Tibial nerve (tissue), 4 donors: ENCODE data around the gene SCAI. TPM values are rescaled to one million over a fixed set of nuclear protein-coding genes. Genes with fewer than 3 reads are reported as not detected.
"Not testable (repeated sequence)": the region's sequence is repeated elsewhere in the genome, so short reads cannot be mapped to it uniquely, and the experiment has no call there.

Source experiments
- DNase-seq, 2 donors: peaks; one replicate each; pipeline ENCODE4 v3.0.0-alpha.2; 2019; ENCODE audit warnings: low spot score in 2 of 2
- H3K27ac ChIP-seq, 4 donors: fragments of 200-600 bp; sonication (generic) in 3 of 4; one replicate each; pipeline ENCODE4 v1.5.1; 2017 to 2019; ENCODE audit warnings: mild to moderate bottlenecking in 1 of 4
- H3K27me3 ChIP-seq, 2 donors: fragments of 200-600 bp; sonication (generic) in 1 of 2; one replicate each; pipeline versions ENCODE4 v1.5.1 to v1.6.0; 2017 to 2019
- H3K36me3 ChIP-seq, 3 donors: fragments of 200-600 bp; sonication (generic); one replicate each; pipeline ENCODE4 v1.5.1; 2018 to 2019
- H3K4me1 ChIP-seq, 4 donors: fragments of 200-600 bp; sonication (generic) in 3 of 4; one replicate each; pipeline ENCODE4 v1.5.1; 2017 to 2019
- H3K4me3 ChIP-seq, 4 donors: fragments of 200-600 bp; sonication (generic) in 3 of 4; one replicate each; pipeline ENCODE4 v1.5.1; 2017 to 2019; ENCODE audit warnings: mild to moderate bottlenecking in 1 of 4, moderate library complexity in 1 of 4
- H3K9me3 ChIP-seq, 4 donors: fragments of 200-600 bp; sonication (generic) in 3 of 4; one replicate each; pipeline ENCODE4 v1.5.1; 2017 to 2019
- EP300 ChIP-seq, 2 donors: sonication (generic); formaldehyde crosslinking; IDR thresholded peaks; one replicate each; pipeline ENCODE4 v1.6.1; 2017; ENCODE audit warnings: antibody characterized with exemption in 2 of 2, mild to moderate bottlenecking in 1 of 2
- POLR2A ChIP-seq, 2 donors: fragments of 450-650 bp; IDR thresholded peaks; one replicate each; pipeline ENCODE4 v1.6.1; 2017; ENCODE audit warnings: antibody characterized with exemption in 2 of 2, mild to moderate bottlenecking in 2 of 2, moderate library complexity in 2 of 2
- WGBS, 2 donors: methylation state at CpG; one replicate each; pipeline ENCODE4 v1.1.5; 2018; 5-methylcytosine and 5-hydroxymethylcytosine counted together
- total RNA-seq, 4 donors: library from RNA; depleted of rRNA; stranded (reverse); fragments of >200 nt; gene quantifications; one replicate each; pipeline ENCODE4 v1.1.0, GENCODE V29; 2016
- TF ChIP-seq, protein P1 (sequence below), 5 experiments: fragments of 200-600 bp in 3 of 5; fragments of 450-650 bp in 2 of 5; sonication (generic) in 3 of 5; IDR thresholded peaks; one replicate each; pipeline ENCODE4 v1.5.1; 2016 to 2019; ENCODE audit warnings: antibody characterized with exemption in 5 of 5, mild to moderate bottlenecking in 3 of 5, moderate library complexity in 2 of 5

SCAI gene
- total RNA-seq, 4 donors from 2014 or later, result 8.8 to 19.2 (median 9.4) TPM

DNA sequence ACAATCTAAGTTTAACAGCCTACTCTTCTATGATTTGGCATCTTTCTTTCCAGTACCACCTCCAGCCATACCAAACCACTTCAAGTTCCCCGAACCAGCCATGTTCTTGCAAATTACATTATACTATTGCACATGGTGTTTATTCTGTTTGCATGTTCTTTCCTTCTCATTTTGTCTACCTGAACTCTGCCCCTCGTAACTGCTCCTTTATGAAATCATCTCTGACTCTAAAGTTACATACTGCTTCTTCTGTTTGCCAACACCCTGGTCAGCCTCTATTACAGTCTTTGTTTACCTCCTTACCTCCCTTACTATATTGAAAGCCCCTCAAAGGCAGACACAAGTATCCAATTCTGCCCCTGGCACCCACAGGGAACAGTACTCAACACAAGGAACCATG, 40.2 kb upstream of the SCAI start:
- H3K27ac ChIP-seq, result peak overlapping the region in 2 of 4 donors; percentile 8 to 26
- no peaks in the 10 kb centered on the region for H3K27me3 ChIP-seq
- no peak overlapping the region for H3K4me3 ChIP-seq
- no peaks in the 10 kb centered on the region for H3K9me3 ChIP-seq
- DNase-seq, result no peak
- H3K4me1 ChIP-seq, result peaks cover 0 to 66% (median 15%) of the 10 kb centered on the region in 4 donors
- WGBS, 2 donors, result 80% methylated on average over 2 of the region's 2 CpGs
- TF ChIP-seq EP300 (IDR thresholded peaks at IDR 0.05) (no peak), POLR2A (IDR thresholded peaks at IDR 0.05) (no peak)
- TF ChIP-seq, protein P1, sequence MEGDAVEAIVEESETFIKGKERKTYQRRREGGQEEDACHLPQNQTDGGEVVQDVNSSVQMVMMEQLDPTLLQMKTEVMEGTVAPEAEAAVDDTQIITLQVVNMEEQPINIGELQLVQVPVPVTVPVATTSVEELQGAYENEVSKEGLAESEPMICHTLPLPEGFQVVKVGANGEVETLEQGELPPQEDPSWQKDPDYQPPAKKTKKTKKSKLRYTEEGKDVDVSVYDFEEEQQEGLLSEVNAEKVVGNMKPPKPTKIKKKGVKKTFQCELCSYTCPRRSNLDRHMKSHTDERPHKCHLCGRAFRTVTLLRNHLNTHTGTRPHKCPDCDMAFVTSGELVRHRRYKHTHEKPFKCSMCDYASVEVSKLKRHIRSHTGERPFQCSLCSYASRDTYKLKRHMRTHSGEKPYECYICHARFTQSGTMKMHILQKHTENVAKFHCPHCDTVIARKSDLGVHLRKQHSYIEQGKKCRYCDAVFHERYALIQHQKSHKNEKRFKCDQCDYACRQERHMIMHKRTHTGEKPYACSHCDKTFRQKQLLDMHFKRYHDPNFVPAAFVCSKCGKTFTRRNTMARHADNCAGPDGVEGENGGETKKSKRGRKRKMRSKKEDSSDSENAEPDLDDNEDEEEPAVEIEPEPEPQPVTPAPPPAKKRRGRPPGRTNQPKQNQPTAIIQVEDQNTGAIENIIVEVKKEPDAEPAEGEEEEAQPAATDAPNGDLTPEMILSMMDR (IDR thresholded peaks at IDR 0.05), result no peak
- no peaks in the 10 kb centered on the region for H3K36me3 ChIP-seq

DNA sequence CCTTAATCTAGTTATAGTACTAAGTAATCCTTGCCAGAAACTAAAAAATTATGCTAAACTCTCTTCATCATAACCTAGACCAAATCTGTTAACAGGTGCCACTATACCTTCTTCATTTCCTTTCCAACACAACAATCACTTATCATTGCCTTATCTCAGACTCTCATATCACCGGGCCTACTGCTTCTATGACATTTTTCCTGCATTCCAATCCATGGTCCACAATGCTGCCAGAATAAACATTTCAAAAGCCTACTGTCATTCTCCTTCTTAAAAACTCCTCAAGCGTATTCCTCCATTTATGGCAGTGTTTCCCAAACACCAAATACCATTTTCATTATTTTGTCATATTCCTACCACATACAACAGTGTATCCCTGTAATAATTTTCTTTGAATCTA, 39.7 kb upstream of the SCAI start:
- Histone ChIP-seq H3K4me3 (no peak overlapping the region), H3K36me3 (no peaks in the 10 kb centered on the region), H3K4me1 (peaks cover 0 to 62% (median 10%) of the 10 kb centered on the region in 4 donors), H3K27ac (peak overlapping the region in 1 of 4 donors; percentile 33), H3K9me3 (no peaks in the 10 kb centered on the region), H3K27me3 (no peaks in the 10 kb centered on the region)
- DNase-seq, result no peak
- WGBS, 2 donors, result 32 to 33% methylated on average over 2 of the region's 2 CpGs
- TF ChIP-seq, protein P1 (IDR thresholded peaks at IDR 0.05), result no peak

DNA sequence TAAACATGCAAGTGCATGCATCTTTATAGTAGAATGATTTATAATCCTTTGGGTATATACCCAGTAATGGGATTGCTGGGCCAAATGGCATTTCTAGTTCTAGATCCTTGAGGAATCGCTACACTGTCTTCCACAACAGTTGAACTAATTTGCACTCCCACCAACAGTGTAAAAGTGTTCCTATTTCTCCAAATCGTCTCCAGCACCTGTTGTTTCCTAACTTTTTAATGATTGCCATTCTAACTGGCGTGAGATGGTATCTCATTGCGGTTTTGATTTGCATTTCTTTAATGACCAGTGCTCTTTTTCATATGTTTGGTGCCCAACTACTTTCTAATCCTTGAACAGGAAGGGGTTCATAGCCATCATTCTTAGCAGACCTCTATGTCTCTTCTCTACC, 38.4 kb upstream of the SCAI start:
- not testable (repeated sequence) for DNase-seq, H3K27ac ChIP-seq, H3K36me3 ChIP-seq, H3K9me3 ChIP-seq, H3K4me3 ChIP-seq, H3K27me3 ChIP-seq
- peaks cover 0 to 59% (median 2%) of the 10 kb centered on the region in 4 donors for H3K4me1 ChIP-seq
- 96% methylated on average over 4 of the region's 4 CpGs for WGBS, 2 donors

DNA sequence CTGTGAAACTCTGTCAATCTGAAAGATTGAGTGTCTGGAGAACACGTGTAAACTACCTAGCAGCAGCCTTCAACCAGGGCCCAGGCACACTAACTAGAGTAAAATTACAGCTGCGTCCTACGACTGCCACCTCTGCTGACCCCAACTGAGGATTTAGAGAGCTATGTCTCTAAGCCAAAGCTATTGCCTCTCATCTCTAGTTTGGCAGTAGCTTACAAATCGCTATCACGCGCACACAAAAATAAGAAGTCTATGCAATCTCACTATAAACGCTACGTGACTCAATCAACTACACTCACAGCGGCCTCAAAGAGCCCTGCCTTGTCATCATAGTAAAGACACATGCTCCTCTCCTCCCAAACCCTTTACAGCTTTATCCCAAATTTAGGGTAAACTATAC, 37.5 kb upstream of the SCAI start:
- Histone ChIP-seq H3K27me3 (no peaks in the 10 kb centered on the region), H3K9me3 (no peaks in the 10 kb centered on the region), H3K27ac (no peak overlapping the region), H3K4me3 (no peak overlapping the region), H3K4me1 (peaks cover 0 to 59% (median 0%) of the 10 kb centered on the region in 4 donors), H3K36me3 (no peaks in the 10 kb centered on the region)
- TF ChIP-seq EP300 (IDR thresholded peaks at IDR 0.05) (no peak), POLR2A (IDR thresholded peaks at IDR 0.05) (no peak)
- TF ChIP-seq, protein P1 (IDR thresholded peaks at IDR 0.05), result no peak
- 90 to 93% methylated on average over 9 of the region's 9 CpGs for WGBS, 2 donors
- no peak for DNase-seq

DNA sequence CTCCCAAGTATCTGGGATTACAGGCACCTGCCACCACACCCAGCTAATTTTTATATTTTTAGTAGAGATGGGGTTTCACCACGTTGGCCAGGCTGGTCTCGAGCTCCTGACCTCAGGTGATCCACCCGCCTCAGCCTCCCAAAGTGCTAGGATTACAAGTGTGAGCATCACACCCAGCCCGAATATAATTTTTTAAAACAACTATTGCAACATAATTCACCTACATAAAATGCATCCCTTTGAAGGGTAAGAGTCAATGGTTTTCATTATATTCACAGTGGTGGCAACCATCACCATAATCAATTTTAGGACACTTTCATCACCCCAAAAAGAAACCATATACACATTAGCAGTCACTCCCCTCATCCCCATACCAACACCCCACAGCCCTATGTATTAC, 36.4 kb upstream of the SCAI start:
- not testable (repeated sequence) for H3K27me3 ChIP-seq, H3K36me3 ChIP-seq, H3K27ac ChIP-seq, H3K4me3 ChIP-seq, DNase-seq, H3K9me3 ChIP-seq
- 96 to 97% methylated on average over 4 of the region's 4 CpGs for WGBS, 2 donors
- H3K4me1 ChIP-seq, result peaks cover 0 to 51% (median 0%) of the 10 kb centered on the region in 4 donors

DNA sequence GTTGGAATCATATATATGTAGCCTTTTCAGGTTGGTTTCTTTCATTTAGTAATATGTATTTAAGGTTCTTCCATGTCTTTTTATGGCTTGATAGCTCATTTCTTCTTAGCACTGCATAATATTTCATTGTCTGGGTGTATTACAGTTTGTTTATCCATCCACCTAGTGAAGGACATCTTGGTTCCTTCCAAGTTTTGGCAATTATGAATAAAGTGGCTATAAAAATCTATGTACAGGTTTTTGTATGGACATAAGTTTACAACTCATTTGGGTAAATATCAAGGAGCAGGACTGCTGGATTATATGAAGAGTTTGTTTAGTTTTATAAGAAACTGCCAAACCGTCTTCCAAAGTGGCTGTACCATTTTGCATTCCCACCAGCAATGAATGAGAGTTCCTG, 34.6 kb upstream of the SCAI start:
- no peaks in the 10 kb centered on the region for H3K9me3 ChIP-seq
- no peak for DNase-seq
- no peak overlapping the region for H3K4me3 ChIP-seq
- H3K27ac ChIP-seq, result peak overlapping the region in 1 of 4 donors; percentile 76
- H3K36me3 ChIP-seq, result peaks cover 0 to 5% (median 0%) of the 10 kb centered on the region in 3 donors
- WGBS, 2 donors, result 100% methylated on average over 1 of the region's 1 CpG
- H3K4me1 ChIP-seq, result peaks cover 0 to 51% (median 3%) of the 10 kb centered on the region in 4 donors
- H3K27me3 ChIP-seq, result no peaks in the 10 kb centered on the region
- TF ChIP-seq EP300 (IDR thresholded peaks at IDR 0.05) (no peak), POLR2A (IDR thresholded peaks at IDR 0.05) (no peak)
- TF ChIP-seq, protein P1 (IDR thresholded peaks at IDR 0.05), result no peak
